HL-60 (cell line): ENCODE data around the gene BTBD2.

Experiments
- CTCF ChIP-seq: IDR thresholded peaks from one replicate; pipeline ENCODE4 v1.5.1; 2011; ENCODE audit warnings: low read length, control low read depth, inconsistent platforms; ENCODE audit not compliant: insufficient read depth
- GABPA ChIP-seq: IDR thresholded peaks from 2 replicates; pipeline ENCODE4 v1.6.1; 2012; ENCODE audit warnings: low read depth
- POLR2AphosphoS5 ChIP-seq: IDR thresholded peaks from 2 replicates; pipeline ENCODE4 v1.6.1; 2012; ENCODE audit warnings: low read depth
- TF ChIP-seq, protein P1 (sequence below): IDR thresholded peaks from 2 replicates; pipeline ENCODE4 v1.6.1; 2012; ENCODE audit warnings: low read depth; ENCODE audit not compliant: insufficient replicate concordance

GRCh38 chr19:2033115-2033824 is 17.8 kb upstream of the BTBD2 start:
- TF ChIP-seq CTCF (no peak), GABPA (no peak), POLR2AphosphoS5 (no peak)
- TF ChIP-seq, protein P1, sequence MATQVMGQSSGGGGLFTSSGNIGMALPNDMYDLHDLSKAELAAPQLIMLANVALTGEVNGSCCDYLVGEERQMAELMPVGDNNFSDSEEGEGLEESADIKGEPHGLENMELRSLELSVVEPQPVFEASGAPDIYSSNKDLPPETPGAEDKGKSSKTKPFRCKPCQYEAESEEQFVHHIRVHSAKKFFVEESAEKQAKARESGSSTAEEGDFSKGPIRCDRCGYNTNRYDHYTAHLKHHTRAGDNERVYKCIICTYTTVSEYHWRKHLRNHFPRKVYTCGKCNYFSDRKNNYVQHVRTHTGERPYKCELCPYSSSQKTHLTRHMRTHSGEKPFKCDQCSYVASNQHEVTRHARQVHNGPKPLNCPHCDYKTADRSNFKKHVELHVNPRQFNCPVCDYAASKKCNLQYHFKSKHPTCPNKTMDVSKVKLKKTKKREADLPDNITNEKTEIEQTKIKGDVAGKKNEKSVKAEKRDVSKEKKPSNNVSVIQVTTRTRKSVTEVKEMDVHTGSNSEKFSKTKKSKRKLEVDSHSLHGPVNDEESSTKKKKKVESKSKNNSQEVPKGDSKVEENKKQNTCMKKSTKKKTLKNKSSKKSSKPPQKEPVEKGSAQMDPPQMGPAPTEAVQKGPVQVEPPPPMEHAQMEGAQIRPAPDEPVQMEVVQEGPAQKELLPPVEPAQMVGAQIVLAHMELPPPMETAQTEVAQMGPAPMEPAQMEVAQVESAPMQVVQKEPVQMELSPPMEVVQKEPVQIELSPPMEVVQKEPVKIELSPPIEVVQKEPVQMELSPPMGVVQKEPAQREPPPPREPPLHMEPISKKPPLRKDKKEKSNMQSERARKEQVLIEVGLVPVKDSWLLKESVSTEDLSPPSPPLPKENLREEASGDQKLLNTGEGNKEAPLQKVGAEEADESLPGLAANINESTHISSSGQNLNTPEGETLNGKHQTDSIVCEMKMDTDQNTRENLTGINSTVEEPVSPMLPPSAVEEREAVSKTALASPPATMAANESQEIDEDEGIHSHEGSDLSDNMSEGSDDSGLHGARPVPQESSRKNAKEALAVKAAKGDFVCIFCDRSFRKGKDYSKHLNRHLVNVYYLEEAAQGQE: no peak
